GM10847 (cell line): ENCODE results near the gene RNF32.

Experiments used
- POLR2A ChIP-seq: IDR thresholded peaks from 2 replicates; pipeline ENCODE4 v1.6.1; 2011; ENCODE audit not compliant: insufficient read length; ENCODE audit errors: extremely low read depth

The RNF32 gene

DNA sequence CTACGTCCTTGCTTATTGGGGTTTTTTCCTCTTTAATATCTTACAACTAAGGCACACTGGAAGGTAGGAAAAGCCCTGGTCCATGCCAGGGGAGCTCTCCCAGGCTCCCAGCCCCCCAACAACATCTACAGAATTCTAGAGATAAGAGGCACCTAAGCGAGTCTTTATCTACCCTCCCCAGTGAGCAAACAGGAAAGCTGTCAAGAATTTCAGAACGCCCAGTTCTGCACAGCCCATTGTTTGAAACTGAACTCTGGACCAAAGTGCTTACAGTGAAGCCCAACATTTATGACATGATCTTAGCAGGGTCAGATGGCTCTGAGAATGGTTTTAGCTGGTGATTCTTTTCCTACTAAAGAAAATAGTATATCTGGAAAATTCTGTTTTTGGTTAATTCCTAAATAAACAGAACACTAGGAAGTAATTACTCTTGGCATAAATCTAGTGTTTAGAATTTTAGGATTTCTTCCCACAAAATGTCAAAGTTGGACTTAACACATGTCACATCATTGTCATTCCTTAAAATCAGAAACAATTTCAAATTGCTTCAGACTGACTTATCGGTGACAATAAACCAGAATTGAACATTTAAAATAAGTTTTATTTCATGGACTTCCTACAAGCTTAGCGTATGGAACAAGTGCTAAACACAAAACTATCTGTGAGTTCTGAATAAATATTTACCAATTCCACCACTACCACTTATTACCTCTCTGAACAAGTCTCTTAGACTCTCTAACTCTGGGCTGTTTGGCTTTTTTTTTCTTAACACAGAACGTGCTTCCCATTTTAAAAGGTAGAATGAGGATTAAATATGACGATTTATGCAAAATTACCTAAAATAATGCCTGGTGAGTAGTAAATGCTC lies 31.3 kb upstream of the RNF32 start:
- no peak for TF ChIP-seq POLR2A

DNA sequence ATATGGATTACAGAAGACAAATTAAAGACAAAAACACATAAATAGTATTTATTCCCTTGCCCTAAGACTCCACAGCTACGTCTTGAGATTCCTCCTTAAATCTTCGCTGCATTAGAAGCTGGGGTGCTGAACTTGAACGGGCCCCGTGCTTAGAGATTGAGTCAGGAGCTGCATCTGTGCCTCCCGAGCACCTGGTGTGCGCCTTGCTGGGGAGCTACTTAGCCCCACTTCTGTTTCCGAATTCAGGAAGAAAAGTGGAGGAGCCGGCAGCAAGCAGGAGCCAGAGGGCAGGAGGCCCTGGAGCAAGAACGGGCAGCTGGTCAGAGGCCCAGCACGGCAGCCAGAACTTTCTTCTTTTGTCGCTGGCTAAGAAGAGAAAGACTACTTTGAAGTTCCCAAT lies 30.4 kb upstream of the RNF32 start:
- TF ChIP-seq POLR2A = no peak

DNA sequence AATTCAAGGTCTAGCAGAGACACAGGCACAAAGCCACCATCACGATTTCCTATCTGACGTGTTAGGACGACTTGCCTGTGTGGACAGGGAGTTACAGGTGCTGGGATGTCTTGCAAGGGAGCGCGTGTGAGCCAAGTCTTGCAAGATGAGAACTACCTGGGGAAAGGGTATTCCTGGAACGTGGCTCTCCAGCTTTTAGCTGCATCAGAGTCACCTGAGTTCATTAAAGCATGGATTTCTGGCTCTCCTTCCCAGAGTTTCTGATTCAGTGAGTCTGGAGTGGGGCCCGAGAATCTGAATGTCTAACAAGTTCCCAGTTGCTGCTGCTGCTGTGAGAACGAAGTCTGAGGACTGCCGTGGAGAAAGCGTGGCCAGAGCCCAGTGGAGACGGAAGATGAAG lies 30.0 kb upstream of the RNF32 start:
- no peak for TF ChIP-seq POLR2A

DNA sequence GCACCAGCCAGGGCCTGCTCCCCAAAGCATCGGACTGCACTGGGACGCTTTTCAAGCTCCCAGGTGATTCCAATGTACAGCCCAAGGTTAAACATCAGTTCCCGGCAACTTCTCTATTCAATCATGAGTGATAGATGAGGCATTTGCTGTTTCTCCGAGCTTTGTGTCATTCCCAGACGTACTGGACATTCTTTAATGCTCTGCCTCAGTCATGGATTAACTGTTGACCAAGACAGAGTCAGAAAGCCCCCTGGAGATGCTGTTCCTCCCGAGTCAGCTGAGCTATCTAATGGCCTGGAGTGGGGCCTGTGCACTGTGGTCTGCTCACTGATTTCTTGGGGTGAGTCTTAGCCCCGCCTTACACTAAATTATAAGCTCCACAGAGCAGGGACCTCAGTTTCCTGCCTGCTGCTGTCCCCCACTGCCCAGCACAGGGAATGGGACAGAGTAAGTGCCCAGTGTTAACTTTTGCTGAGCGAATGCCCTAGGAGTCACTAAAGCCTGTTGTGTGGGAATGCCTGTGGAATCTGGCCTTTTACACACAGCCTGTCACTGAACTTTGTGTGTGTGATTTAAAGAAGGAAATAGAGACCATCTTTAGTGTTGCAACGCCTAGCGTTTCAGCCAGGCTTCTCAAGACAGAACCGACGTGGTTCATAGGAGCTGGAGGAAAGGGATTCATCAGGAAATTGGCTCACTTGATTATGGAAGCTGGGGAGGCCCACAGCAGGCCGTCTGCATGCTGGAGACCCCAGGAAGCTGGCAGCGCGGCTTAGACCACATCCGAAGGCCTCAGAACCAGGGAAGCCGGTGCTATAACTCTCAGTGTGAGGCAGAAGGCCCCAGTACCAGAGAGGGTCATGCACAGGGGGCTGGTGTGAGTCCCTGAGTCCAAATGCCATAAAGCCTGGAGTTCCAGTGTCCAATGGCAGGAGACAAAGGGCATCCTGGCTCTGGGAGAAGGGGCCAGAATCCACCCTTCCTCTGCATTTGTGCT lies 29.3 kb upstream of the RNF32 start:
- no peak for TF ChIP-seq POLR2A

DNA sequence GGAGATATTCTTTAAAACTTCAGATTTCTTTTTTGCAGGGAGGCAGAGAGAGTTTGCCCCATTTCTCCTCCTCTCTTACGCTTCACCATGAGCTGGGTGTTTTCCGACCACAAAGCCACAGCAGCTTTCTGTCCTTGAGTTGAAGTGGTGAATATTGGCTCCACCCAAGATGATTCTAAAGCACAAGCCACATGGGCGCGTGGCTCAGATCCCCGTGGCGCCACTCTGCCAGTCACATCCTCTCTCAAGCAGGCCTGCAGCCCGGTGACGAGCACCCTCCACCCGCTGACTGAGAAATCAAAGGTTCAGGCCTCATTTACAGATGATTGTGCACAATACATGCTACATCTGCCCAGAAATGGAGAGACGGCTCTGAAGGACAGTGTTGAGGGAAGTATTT lies 27.6 kb upstream of the RNF32 start:
- no peak for TF ChIP-seq POLR2A

DNA sequence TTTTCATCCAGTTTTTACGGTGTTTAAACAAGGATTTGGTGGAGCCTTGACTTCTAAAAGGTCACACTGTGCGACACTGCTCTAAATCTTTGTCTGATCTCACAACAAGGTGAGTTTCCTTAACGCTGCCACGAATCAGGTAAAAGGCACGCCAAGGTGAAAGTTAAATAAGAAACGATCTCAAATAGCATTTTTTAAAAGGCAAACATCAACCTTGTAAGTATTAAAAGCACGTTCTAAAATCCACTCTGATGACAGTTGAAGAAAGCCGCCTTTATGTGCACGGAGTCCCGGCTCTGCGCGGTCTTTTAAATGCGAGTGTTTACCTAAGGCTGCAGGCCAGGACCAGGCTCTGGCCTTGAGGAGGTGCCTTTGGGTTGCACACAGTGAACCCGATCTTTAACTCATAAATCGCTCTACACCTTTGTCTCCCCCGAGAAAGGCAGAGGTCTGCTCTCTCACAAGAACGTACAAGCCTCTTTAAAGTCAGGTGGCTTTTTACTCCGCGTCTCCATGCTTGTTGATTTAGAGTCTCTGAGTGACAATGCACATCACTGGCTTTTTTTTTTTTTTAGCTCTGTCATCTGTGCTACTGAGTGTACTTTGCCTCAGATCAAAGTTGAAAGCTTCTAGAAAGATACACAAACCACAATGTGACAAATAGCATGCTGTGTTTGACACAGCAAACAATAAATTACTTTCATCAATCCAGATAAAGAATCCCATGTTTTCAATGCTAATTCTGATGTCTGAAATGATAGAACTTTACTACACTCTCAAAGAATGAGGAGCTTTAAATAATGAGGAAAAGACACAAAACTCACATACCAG lies 25.9 kb upstream of the RNF32 start:
- no peak for TF ChIP-seq POLR2A

DNA sequence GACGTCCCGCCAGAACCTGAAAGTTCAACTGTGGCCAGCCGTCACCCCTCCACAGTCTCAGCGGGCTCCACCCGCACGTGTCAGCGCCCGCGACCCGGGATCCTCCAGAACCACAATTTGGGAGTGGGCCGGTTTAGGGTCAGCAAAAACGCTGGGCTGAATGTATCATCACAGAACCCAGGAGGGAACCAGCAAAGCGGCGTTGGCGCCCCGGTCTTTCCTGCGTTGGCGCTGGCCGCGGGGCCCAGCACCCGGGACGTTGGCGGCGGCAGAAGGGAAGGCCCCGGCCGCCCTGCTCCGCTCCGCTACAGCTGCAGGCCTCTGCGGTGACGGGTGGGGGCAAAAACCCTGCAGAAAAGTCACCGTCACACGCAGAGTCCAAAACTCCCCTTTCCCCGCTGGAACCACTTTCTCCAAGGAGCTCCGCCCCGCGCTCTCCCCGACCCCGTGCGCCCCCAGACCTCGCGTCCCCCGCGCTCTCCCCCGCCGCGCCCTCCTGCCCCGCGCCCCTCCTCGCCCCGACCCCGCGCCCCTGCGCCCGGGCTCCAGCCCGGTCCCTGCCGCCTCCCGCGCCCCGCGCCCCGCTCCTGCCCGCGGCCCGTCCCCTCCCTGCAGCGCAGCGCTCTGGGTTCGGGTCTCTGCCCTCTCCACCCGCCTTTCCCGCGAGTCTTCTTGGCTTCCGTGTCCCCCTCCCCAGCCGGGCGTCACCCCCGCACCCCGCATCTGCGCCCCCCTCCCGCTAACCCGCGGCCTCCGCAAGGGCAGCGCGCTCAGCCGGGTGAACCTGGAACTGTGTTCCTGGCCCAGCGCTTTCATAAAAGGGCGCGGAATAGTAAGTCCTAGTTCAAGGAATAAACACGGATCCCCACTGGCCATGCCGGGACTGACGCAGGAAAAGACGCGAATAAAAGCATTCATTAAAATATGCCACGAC lies 24.0 kb upstream of the RNF32 start:
- no peak for TF ChIP-seq POLR2A

DNA sequence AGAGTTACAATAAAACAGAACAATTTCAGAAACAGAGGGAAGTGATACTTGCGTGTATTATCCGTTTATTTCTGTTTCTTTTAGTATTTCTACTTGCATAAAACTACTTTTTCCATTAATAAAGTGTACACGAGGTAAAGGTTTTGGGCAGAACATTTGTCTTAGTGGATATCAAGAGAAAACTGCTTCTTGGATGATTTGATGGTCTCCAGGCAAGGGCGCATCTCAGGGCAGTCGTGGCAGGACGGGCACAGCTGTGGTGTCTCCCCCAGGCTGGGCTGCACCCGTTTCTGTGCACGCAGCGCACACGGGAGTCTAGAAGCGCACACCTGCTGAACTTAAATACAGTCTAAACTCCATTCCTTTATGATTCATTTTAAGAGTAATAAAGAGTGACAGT lies 23.4 kb upstream of the RNF32 start:
- no peak for TF ChIP-seq POLR2A

DNA sequence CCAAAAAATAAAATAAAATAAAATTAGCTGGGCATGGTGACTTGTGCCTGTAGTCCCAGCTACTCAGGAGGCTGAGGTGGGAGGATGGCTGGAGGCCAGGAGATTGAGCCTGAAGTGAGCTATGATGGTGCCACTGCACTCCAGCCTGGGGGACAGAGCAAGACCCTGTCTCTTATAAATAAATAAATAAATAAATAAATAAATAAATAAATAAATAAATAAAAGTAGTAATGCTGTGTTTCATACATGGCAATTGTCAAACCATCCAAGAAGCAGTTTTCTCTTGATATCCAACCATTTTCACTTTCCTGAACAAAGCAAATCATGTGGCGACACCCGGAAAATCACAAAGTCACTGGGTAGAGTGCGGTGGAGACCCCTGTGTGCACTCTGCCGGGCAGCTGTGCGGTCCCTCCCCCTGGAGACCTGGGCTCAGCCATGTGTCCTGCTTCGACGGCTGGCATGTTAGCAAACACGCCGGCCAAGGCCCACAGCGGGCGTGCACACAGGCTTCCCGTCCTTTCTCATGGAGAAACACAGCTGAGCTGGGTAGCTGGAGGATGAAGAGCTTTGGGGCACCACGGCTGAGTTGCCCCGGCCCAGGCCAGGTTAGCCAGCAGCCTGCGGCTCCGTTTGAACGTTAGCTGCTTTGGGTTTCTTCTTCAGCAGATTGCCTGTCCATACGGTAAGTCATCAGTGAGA lies 22.3 kb upstream of the RNF32 start:
- no peak for TF ChIP-seq POLR2A

DNA sequence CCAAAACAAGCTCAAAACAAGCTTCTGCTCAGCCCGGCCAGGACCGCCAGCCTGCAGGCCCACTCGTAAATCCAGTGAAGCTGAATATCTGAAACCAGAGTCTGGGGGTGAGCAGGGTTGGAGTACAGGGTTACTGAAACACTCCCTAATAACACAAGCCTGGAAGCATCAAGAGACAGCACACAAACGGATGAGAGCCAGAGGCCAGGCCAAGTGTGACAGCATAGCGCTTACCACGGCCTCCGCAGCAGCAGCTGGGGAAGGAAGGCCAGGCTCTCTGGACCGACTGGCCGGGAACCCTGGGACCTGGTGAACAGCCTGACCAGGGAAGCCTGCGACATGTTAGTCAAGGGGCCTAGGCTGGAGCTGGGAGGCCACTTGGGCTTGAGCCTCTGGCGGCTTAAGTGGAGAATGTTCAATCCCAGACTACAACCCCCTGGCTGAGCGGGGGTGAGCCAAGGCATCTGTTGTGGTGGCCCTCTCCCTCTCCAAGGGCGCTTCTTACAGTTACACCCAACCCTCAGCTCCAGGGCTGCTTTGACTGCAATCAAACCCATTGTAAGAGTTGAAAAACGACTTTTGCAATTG lies 21.7 kb upstream of the RNF32 start:
- no peak for TF ChIP-seq POLR2A

DNA sequence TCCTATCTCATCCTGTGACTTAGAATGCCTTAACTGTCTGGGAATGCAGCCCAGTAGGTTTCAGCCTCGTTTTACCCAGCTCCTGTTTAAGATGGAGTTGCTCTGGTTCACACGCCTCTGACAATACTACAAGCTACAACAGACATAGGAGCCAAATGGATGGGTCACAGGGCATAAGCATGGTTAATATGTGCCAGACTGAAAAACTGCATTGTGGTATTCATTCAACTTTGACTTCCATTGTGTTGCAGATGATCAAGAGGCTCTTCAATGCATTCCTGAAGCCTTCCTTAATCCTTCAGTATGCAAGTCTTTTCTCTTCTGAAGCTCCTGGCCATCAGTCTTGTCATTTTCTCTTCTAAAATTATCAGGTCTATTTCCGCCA lies 20.3 kb upstream of the RNF32 start:
- no peak for TF ChIP-seq POLR2A

DNA sequence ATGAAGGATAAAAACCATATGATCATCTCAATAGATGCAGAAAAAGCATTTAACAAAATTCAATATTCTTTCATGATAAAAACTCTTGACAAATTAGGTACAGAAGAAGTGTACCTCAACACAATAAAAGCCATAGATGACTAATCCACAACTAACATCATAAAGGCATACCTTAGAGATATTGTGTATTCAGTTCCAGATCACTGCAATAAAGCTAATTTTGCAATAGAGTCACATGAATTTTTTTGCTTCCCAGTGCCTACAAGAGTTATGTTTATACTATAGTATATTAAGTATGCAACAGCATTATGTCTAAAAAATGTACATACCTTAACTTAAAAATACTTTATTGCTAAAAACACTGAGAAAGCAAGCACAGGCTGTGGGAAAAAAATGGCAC lies 18.9 kb upstream of the RNF32 start:
- TF ChIP-seq POLR2A = no peak

DNA sequence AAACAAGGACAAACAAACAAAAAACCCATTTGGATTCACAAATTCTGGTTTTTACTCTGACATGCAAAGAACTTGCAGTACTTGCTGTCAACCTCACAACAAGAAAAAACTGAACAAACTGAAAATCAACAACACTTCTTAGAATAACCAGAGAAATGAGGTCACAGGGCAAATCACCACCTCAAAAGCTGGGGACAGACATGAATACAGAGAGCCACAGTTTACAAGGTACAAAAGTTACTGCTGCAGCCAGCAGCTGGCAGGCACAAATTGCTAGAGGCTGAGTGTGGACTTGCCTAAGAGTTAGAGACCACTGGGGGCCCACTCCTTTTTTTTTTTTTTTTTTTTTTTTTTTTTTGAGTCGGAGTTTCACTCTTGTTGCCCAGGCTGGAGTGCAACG lies 15.0 kb upstream of the RNF32 start:
- TF ChIP-seq POLR2A = no peak
